Measurements from ENCODE around the gene FAF1.

Gene FAF1

GRCh38 chr1:50693829-50694228 is 266.2 kb downstream of the FAF1 start:
- no peak for DNase-seq

GRCh38 chr1:50684185-50684584 is 275.9 kb downstream of the FAF1 start:
- DNase-seq = no peak

GRCh38 chr1:50681931-50682330 is 278.1 kb downstream of the FAF1 start:
- no peak for DNase-seq

GRCh38 chr1:50667710-50668356 is 292.2 kb downstream of the FAF1 start:
- DNase-seq = no peak

- no peak for DNase-seq
Measured at GRCh38 chr1:50667272-50667671, 292.8 kb downstream of the FAF1 start.

- no peak for DNase-seq
Measured at GRCh38 chr1:50666849-50667248, 293.2 kb downstream of the FAF1 start.

- DNase-seq = no peak
Measured at GRCh38 chr1:50665413-50665812, 294.7 kb downstream of the FAF1 start.

- DNase-seq = no peak
Measured at GRCh38 chr1:50661626-50662025, 298.4 kb downstream of the FAF1 start.

GRCh38 chr1:50659107-50659662 is 300.9 kb downstream of the FAF1 start:
- no peak for DNase-seq

- DNase-seq = no peak
Measured at GRCh38 chr1:50658459-50659076, 301.5 kb downstream of the FAF1 start.

GRCh38 chr1:50656931-50657330 is 303.1 kb downstream of the FAF1 start:
- DNase-seq = no peak

- no peak for DNase-seq
Measured at GRCh38 chr1:50651476-50652263, 308.4 kb downstream of the FAF1 start.

- no peak for DNase-seq
Measured at GRCh38 chr1:50646526-50646925, 313.5 kb downstream of the FAF1 start.

GRCh38 chr1:50645139-50645538 is 314.9 kb downstream of the FAF1 start:
- DNase-seq = no peak

- DNase-seq = no peak
Measured at GRCh38 chr1:50644447-50645105, 315.5 kb downstream of the FAF1 start.

- no peak for DNase-seq
Measured at GRCh38 chr1:50637460-50637859, 322.6 kb downstream of the FAF1 start.

GRCh38 chr1:50634251-50634650 is 325.8 kb downstream of the FAF1 start:
- no peak for DNase-seq

- no peak for DNase-seq
Measured at GRCh38 chr1:50633465-50633864, 326.6 kb downstream of the FAF1 start.

- DNase-seq = no peak
Measured at GRCh38 chr1:50631161-50631560, 328.9 kb downstream of the FAF1 start.

- no peak for DNase-seq
Measured at GRCh38 chr1:50622259-50622658, 337.8 kb downstream of the FAF1 start.

GRCh38 chr1:50620680-50621329 is 339.3 kb downstream of the FAF1 start:
- no peak for DNase-seq

- DNase-seq = no peak
Measured at GRCh38 chr1:50615036-50615750, 344.9 kb downstream of the FAF1 start.

Measured in activated CD4-positive, alpha-beta T cell treated with anti-CD3 and anti-CD28 coated beads, Interleukin-2, amount 50 U/mL, for 1 hour (primary cell).